ENCODE measurements around the gene SCP2. TPM values are rescaled to one million over a fixed set of nuclear protein-coding genes. Genes with fewer than 3 reads are reported as not detected.
A peak's percentile ranks its signal among the peaks of the same experiment; 100 is the strongest.

The SCP2 gene
- total RNA-seq, 4 donors from 2014 or later, result 114 to 311 (median 223) TPM

GRCh38 chr1:53071167-53071865 lies 144.2 kb downstream of the SCP2 start:
- Histone ChIP-seq H3K27ac (no peak overlapping the region), H3K4me1 (peaks cover 0 to 3% (median 0%) of the 10 kb centered on the region in 4 donors), H3K27me3 (no peaks in the 10 kb centered on the region), H3K36me3 (no peaks in the 10 kb centered on the region), H3K4me3 (no peak overlapping the region), H3K9me3 (no peaks in the 10 kb centered on the region)
- 81 to 86% methylated on average over 2 to 16 of the region's 17 CpGs for WGBS, 2 donors (ENCODE audit: low coverage in 1 of 2)
- intact Hi-C loops (cut with DNase I; ENCODE audit: low total_unique reads), result no loop called here
- TF ChIP-seq CTCF (IDR thresholded peaks at IDR 0.05), result no peak
- TF ChIP-seq POLR2A (IDR thresholded peaks at IDR 0.05), result no peak
- no peak for TF ChIP-seq EP300 (IDR thresholded peaks at IDR 0.05; ENCODE audit: low read depth)
- no peak for TF ChIP-seq POLR2AphosphoS5 (IDR thresholded peaks at IDR 0.05)
- in situ Hi-C loops (cut with MboI; ENCODE audit: low pct_ligation_motif_present in 1 of 4, low pct_unique_long_range_greater_than_20kb in 1 of 4, low sequenced_read_pairs in 3 of 4), result no loop called here
- no peak for DNase-seq

DNA sequence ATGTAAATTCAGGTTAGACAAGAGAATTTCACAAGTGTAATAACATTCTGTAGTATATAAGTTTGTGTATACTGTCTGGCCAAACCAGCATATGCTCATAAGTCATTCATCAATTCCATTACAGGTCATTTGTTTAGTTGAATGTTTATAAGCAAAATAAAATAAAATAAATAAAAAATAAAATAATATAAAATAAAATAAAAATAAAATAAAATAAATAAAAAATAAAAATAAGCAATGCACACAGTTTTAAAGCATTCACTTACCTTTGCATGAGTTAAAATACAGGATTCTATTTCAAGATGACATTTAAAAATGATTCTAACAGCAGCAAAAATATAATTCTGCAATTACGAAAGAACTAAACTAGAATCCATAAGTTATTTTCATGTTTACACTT lies 144.8 kb downstream of the SCP2 start:
- intact Hi-C loops (cut with DNase I; ENCODE audit: low total_unique reads), result no loop called here
- H3K27ac ChIP-seq, result no peak overlapping the region
- H3K4me1 ChIP-seq, result peaks cover 0 to under 1% (median 0%) of the 10 kb centered on the region in 4 donors
- in situ Hi-C loops (cut with MboI; ENCODE audit: low pct_ligation_motif_present in 1 of 4, low pct_unique_long_range_greater_than_20kb in 1 of 4, low sequenced_read_pairs in 3 of 4), result no loop called here
- no peak for DNase-seq
- H3K9me3 ChIP-seq, result no peaks in the 10 kb centered on the region
- TF ChIP-seq POLR2AphosphoS5 (IDR thresholded peaks at IDR 0.05), result no peak
- TF ChIP-seq POLR2A (IDR thresholded peaks at IDR 0.05), result no peak
- no peak for TF ChIP-seq EP300 (IDR thresholded peaks at IDR 0.05; ENCODE audit: low read depth)
- TF ChIP-seq CTCF (IDR thresholded peaks at IDR 0.05), result no peak
- H3K27me3 ChIP-seq, result no peaks in the 10 kb centered on the region
- 93 to 95% methylated on average over 1 of the region's 1 CpG for whole genome bisulfite sequencing, 2 donors (ENCODE audit: low coverage in 1 of 2)
- H3K36me3 ChIP-seq, result no peaks in the 10 kb centered on the region
- H3K4me3 ChIP-seq, result no peak overlapping the region

DNA sequence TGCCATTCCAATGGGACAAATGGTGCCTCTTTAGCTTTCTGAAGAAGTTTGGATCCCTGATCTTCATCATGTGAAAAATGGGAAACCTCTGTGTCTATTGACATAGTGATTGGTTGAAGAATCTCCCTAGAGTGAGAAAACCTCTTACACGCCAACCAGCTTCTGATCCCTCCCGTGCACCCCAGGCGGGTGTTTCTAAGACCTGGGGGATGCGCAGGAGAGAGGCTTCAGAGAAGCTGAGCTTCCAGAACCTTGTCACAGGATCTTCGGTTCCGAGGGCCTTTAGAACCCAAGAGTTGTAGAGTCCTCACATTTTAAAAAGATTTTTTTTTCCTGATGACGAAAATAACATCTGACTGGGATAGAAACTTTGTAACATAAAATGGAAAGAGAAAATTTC lies 146.2 kb downstream of the SCP2 start:
- H3K36me3 ChIP-seq, result no peaks in the 10 kb centered on the region
- no peak overlapping the region for H3K27ac ChIP-seq
- in situ Hi-C loops (cut with MboI; ENCODE audit: low pct_ligation_motif_present in 1 of 4, low pct_unique_long_range_greater_than_20kb in 1 of 4, low sequenced_read_pairs in 3 of 4), result no loop called here
- DNase-seq, result no peak
- intact Hi-C loops (cut with DNase I; ENCODE audit: low total_unique reads), result no loop called here
- TF ChIP-seq CTCF (IDR thresholded peaks at IDR 0.05) (no peak), POLR2AphosphoS5 (IDR thresholded peaks at IDR 0.05) (no peak)
- H3K4me1 ChIP-seq, result no peaks in the 10 kb centered on the region
- 94 to 95% methylated on average over 3 to 7 of the region's 7 CpGs for WGBS, 2 donors (ENCODE audit: low coverage in 1 of 2)
- H3K27me3 ChIP-seq, result no peaks in the 10 kb centered on the region
- no peak overlapping the region for H3K4me3 ChIP-seq
- H3K9me3 ChIP-seq, result no peaks in the 10 kb centered on the region

DNA sequence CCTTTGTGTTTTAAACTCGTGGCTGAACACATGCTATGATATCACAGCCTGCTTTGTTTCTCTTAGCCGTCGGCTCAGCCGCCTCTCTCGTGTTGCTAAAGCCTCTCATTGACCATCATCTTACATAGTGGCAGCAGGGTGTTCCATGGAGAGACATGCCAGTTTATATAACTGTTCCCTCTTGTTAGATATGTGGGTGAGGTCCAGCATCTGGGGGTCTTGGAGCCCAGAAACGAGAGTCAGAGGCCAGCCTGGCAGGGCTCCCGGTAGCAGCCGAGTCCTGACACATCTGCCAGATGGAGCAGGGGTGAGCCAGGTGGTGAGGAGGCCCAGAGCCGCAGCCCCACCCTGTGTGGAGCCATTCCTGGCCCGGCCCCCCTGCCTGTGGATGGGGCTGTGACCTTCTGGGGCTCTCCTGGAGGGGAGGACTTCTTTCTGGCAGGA lies 146.8 kb downstream of the SCP2 start:
- Histone ChIP-seq H3K4me3 (no peak overlapping the region), H3K4me1 (no peaks in the 10 kb centered on the region), H3K27ac (peak overlapping the region in 1 of 4 donors; percentile 46), H3K36me3 (no peaks in the 10 kb centered on the region), H3K27me3 (no peaks in the 10 kb centered on the region), H3K9me3 (no peaks in the 10 kb centered on the region)
- TF ChIP-seq POLR2A (IDR thresholded peaks at IDR 0.05) (no peak), EP300 (IDR thresholded peaks at IDR 0.05; ENCODE audit: low read depth) (no peak), CTCF (IDR thresholded peaks at IDR 0.05) (no peak), POLR2AphosphoS5 (IDR thresholded peaks at IDR 0.05) (no peak)
- intact Hi-C loops (cut with DNase I; ENCODE audit: low total_unique reads), result no loop called here
- in situ Hi-C loops (cut with MboI; ENCODE audit: low pct_ligation_motif_present in 1 of 4, low pct_unique_long_range_greater_than_20kb in 1 of 4, low sequenced_read_pairs in 3 of 4), result no loop called here
- DNase-seq, result peak; percentile 8
- WGBS, 2 donors (ENCODE audit: low coverage in 1 of 2), result 64 to 67% methylated on average over 5 to 10 of the region's 10 CpGs
